HL-60 (cell line): ENCODE results near the gene CCZ1B.
"Not testable (repeated sequence)": the region's sequence is repeated elsewhere in the genome, so short reads cannot be mapped to it uniquely, and the experiment has no call there.

Experiments used
- DNase-seq, 2 experiments: peaks; one replicate each; pipeline ENCODE4 v3.0.0-alpha.2; 2010 to 2020; ENCODE audit warnings: low read depth in 1 of 2, low spot score in 1 of 2
- H3K27ac ChIP-seq: fragments of 250-450 bp; sonication (Bioruptor Pico); replicated peaks from 2 replicates; pipeline ENCODE4 v1.5.1; 2020; ENCODE audit warnings: mild to moderate bottlenecking, moderate library complexity
- H3K27me3 ChIP-seq: fragments of 250-450 bp; sonication (Bioruptor Pico); 2 replicates; pipeline ENCODE4 v1.5.1; 2021; ENCODE audit warnings: mild to moderate bottlenecking, moderate library complexity; ENCODE audit not compliant: insufficient read depth, poor library complexity, severe bottlenecking
- H3K4me3 ChIP-seq: replicated peaks from 2 replicates; pipeline ENCODE4 v1.5.1; 2011; ENCODE audit warnings: mild to moderate bottlenecking, control low read depth, low read length; ENCODE audit not compliant: insufficient read depth

The CCZ1B gene

GRCh38 chr7:6799887-6800286 is 26.2 kb downstream of the CCZ1B start:
- DNase-seq: not testable (repeated sequence)

GRCh38 chr7:6798047-6798446 is 28.0 kb downstream of the CCZ1B start:
- not testable (repeated sequence) for H3K4me3 ChIP-seq, H3K27me3 ChIP-seq, H3K27ac ChIP-seq, DNase-seq

More at GRCh38 chr7:6799887-6800286, 26.2 kb downstream of the CCZ1B start:
- not testable (repeated sequence) for H3K27ac ChIP-seq, H3K27me3 ChIP-seq, H3K4me3 ChIP-seq

DNA sequence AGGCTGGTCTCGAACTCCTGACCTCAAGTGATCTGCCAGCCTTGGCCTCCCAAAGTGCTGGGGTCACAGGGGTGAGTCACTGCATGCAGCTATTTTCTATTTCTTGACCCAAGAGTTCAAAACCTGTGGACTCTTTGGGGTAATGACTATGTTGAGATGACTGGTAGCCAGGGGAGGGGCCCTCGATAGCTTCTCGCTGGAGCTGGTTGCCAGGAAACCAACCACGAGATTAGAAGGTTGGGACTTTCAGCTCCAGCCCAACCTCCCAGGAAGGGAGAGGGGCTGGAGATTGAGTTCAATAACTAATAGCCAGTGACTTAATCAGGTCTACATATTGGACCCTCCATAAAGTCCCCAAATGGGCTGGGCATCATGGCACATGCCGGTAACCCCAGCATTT is 28.9 kb downstream of the CCZ1B start:
- H3K27me3 ChIP-seq, H3K27ac ChIP-seq, DNase-seq, H3K4me3 ChIP-seq: not testable (repeated sequence)

- DNase-seq, H3K27me3 ChIP-seq, H3K27ac ChIP-seq, H3K4me3 ChIP-seq: not testable (repeated sequence)
These were observed 31.8 kb downstream of the CCZ1B start for GRCh38 chr7:6794276-6794675.

DNA sequence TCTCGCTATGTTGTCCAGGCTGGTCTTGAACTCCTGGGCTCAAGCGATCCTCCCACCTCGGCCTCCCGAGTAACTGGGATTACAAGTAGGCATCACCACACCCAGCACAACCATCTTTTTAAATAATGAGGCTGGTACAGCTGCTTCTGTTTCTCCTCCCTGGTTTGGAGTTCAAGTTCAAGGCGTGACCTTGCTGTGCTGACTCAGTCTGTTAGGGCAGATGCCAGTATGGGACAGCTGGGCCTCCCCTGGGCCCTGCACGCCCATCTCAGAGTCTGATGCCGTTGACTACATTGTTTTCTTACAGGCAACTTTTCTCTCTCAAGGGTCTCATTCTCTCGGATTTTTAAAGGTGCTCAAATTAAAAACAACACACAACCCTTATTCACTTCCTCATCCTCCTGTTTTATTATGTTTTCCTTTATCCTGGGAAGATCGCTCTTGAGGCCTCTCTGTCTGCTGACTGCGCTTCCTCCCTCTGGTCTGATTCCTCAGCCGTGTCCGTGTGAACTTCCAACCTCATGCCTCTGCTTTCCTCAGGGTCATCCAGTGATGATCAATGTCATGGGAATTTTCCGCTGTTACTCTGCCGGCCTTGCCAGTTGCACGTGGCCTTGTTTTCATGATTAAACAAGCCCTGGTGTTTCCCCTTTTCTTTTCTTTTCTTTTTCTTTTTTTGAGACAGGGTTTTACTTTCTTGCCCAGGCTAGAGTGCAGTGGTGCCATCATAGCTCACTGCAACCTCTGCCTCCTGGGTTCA is 33.8 kb downstream of the CCZ1B start:
- not testable (repeated sequence) for DNase-seq, H3K27ac ChIP-seq, H3K27me3 ChIP-seq, H3K4me3 ChIP-seq

- not testable (repeated sequence) for DNase-seq, H3K27ac ChIP-seq, H3K4me3 ChIP-seq, H3K27me3 ChIP-seq
These were observed 36.7 kb downstream of the CCZ1B start for GRCh38 chr7:6789353-6789752.

GRCh38 chr7:6781581-6781980 is 44.5 kb downstream of the CCZ1B start:
- H3K27ac ChIP-seq, H3K27me3 ChIP-seq, H3K4me3 ChIP-seq, DNase-seq: not testable (repeated sequence)

DNA sequence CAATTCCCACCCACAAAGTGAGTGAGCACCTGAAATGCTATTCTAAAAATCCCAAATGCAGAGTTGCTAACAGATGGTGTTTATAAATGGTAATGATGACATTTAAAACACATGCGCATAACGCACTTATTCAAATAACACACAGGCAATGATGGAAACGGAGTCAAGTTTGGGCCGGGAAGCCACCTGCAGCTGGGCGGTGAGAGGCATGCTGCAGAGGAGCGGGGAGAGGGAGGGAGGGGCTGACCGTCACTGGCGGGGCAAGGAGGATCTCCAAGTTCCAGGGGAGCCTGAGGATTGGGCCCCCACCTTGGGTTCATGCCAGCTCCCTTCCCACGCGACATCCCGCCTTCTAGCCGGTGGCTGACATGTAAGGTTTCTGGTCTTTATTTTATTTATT is 64.9 kb downstream of the CCZ1B start:
- H3K27me3 ChIP-seq, H3K27ac ChIP-seq, H3K4me3 ChIP-seq, DNase-seq: not testable (repeated sequence)

DNA sequence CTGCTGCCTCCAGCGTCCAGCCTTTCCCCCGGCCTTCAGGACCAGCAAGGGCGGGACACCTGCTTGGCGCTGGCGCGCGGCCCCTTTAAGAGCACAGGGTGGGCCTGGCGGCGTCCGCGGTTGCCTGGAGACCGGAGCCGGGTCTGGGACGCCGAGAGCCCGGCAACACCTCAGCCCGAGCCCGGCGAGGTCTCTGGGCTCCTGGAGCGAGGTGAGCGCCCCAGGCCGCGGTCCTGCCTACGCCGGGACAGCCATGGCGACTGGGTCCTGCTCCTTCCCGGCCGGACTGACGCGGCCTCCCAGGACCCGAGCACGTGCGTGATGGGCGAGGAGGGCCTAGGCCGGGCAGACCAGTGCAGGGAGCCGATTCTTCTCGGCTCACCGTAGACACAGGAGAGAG is 72.1 kb downstream of the CCZ1B start, which contains the start of gene RSPH10B2:
Gene RSPH10B2, plus strand, starts transcription at position 140 of the 400 bp plus-strand sequence. CDS start 3,575 bp downstream, outside the sequence.
- H3K27ac ChIP-seq, H3K4me3 ChIP-seq, DNase-seq: not testable (repeated sequence)

DNA sequence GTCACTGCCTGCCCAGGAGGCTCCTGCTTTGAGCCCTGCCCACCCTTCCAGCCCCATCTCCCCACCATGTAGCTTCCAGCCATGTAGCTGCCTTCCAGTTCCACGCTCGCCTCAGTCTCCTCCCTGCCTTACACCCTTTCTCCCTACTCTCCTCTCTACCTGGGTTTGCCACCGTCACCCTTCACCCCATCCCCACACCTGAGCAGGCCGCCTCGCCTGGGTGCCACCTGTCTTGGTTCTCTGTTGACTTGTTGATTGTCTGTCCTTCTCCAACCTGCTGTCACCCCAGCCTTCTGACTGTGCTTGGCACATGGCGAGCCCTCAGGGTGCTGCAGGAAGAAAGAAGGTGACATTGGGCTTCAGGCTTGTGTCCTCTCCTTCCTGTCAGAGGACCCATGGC is 75.9 kb downstream of the CCZ1B start:
- not testable (repeated sequence) for DNase-seq, H3K27me3 ChIP-seq, H3K4me3 ChIP-seq, H3K27ac ChIP-seq

More for the DNA sequence above, 72.1 kb downstream of the CCZ1B start, which contains the start of gene RSPH10B2:
- not testable (repeated sequence) for H3K27me3 ChIP-seq

DNA sequence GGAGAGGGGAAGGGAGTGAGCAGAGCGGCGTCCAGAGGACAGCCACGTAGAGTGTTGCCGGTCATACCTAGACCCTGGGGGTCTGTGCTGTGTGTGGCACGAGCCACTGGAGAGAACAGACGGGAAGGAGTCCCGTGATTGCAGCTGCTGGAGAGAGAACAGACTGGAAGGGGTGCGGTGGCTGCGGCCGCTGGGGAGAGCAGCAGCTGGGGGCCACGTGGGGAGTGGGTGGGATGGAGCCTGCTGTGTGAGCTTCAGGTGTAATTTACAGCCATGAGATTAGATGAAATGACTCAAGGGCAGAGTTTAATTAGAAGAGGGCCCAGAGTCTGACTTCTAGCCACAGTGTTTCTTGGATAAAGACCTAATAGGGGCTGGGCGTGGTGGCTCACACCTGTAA is 76.7 kb downstream of the CCZ1B start:
- H3K27ac ChIP-seq, H3K4me3 ChIP-seq, DNase-seq, H3K27me3 ChIP-seq: not testable (repeated sequence)
